NCI-H1092 treated with DMSO at 0.1 percent for 48 hours (cell line): ENCODE measurements around the gene NAPG.
"Not testable (repeated sequence)": the region's sequence is repeated elsewhere in the genome, so short reads cannot be mapped to it uniquely, and the experiment has no call there.

ENCODE experiments used
- DNase-seq: peaks from one replicate; lab custom pipeline; 2025; lab: John Stamatoyannopoulos, UW

Gene NAPG

GRCh38 chr18:10580215-10580614 is 54.4 kb downstream of the NAPG start:
- DNase-seq, result no peak

GRCh38 chr18:10585260-10585659 is 59.4 kb downstream of the NAPG start:
- no peak for DNase-seq

GRCh38 chr18:10588975-10589374 is 63.1 kb downstream of the NAPG start:
- peak; percentile 52 for DNase-seq

- no peak for DNase-seq
Measured at GRCh38 chr18:10590412-10590811, 64.6 kb downstream of the NAPG start.

- no peak for DNase-seq
Measured at GRCh38 chr18:10591896-10592295, 66.1 kb downstream of the NAPG start.

- not testable (repeated sequence) for DNase-seq
Measured at GRCh38 chr18:10593366-10594022, 67.7 kb downstream of the NAPG start.

- not testable (repeated sequence) for DNase-seq
Measured at GRCh38 chr18:10595917-10596316, 70.1 kb downstream of the NAPG start.

- DNase-seq, result not testable (repeated sequence)
Measured at GRCh38 chr18:10597695-10598094, 71.9 kb downstream of the NAPG start.

- not testable (repeated sequence) for DNase-seq
Measured at GRCh38 chr18:10600701-10601100, 74.9 kb downstream of the NAPG start.
